DOHH2 (cell line): ENCODE data around the gene IQSEC1.

Source experiments
- H3F3A ChIP-seq: fragments of 200-600 bp; sonication (generic), shearing (Covaris generic); 2 replicates; pipeline ENCODE4 v1.6.0; 2016; ENCODE audit warnings: antibody characterized with exemption, mild to moderate bottlenecking; ENCODE audit not compliant: control insufficient read depth, insufficient read depth
- H3K27ac ChIP-seq: fragments of 200-600 bp; sonication (generic); 2 replicates; pipeline ENCODE4 v1.5.1; 2014; ENCODE audit warnings: low read depth, mild to moderate bottlenecking, low read length, moderate library complexity
- H3K27me3 ChIP-seq: fragments of 200-600 bp; sonication (generic); 2 replicates; pipeline ENCODE4 v1.6.1; 2014; ENCODE audit warnings: mild to moderate bottlenecking, low read length, mixed read lengths; ENCODE audit not compliant: control insufficient read depth
- H3K36me3 ChIP-seq: fragments of 200-600 bp; sonication (generic); 2 replicates; pipeline ENCODE4 v1.6.1; 2014; ENCODE audit warnings: mild to moderate bottlenecking, low read length, moderate library complexity, mixed read lengths; ENCODE audit not compliant: control insufficient read depth
- H3K4me1 ChIP-seq: fragments of 200-600 bp; sonication (generic); 2 replicates; pipeline ENCODE4 v1.6.1; 2014; ENCODE audit warnings: mild to moderate bottlenecking, low read length, mixed read lengths; ENCODE audit not compliant: control insufficient read depth
- H3K4me2 ChIP-seq: fragments of 200-600 bp; sonication (generic); 2 replicates; pipeline ENCODE4 v1.6.0; 2014; ENCODE audit warnings: mild to moderate bottlenecking, low read length, moderate library complexity
- H3K4me3 ChIP-seq: fragments of 200-600 bp; sonication (generic); 2 replicates; pipeline ENCODE4 v1.5.1; 2014; ENCODE audit warnings: mild to moderate bottlenecking, low read length, mixed read lengths
- H3K79me2 ChIP-seq: fragments of 200-600 bp; sonication (generic); 2 replicates; pipeline ENCODE4 v1.6.1; 2014; ENCODE audit warnings: mild to moderate bottlenecking, low read length, mixed read lengths; ENCODE audit not compliant: control insufficient read depth
- H3K9me2 ChIP-seq: fragments of 200-600 bp; sonication (generic); replicated peaks from 2 replicates; pipeline ENCODE4 v1.6.1; 2014; ENCODE audit warnings: mild to moderate bottlenecking, low read length, mixed read lengths; ENCODE audit not compliant: control insufficient read depth
- H3K9me3 ChIP-seq: fragments of 200-600 bp; sonication (generic); 2 replicates; pipeline ENCODE4 v1.6.1; 2014; ENCODE audit warnings: antibody characterized with exemption, low read length, mixed read lengths; ENCODE audit not compliant: control insufficient read depth, insufficient read depth
- H4K20me1 ChIP-seq: fragments of 200-600 bp; sonication (generic); 2 replicates; pipeline ENCODE4 v1.6.0; 2014; ENCODE audit warnings: low read depth, mild to moderate bottlenecking, antibody characterized with exemption, low read length, moderate library complexity; ENCODE audit not compliant: control insufficient read depth, insufficient read depth
- EZH2phosphoT487 ChIP-seq: fragments of 200-600 bp; sonication (generic); IDR thresholded peaks from 2 replicates; pipeline ENCODE4 v1.6.1; 2017; ENCODE audit warnings: borderline replicate concordance, mild to moderate bottlenecking, antibody characterized with exemption, low read length, moderate library complexity, mixed read lengths
- TF ChIP-seq, protein P1 (sequence below): fragments of 200-600 bp; sonication (generic); IDR thresholded peaks from one replicate; pipeline ENCODE4 v1.5.1; 2014; ENCODE audit warnings: antibody characterized with exemption, mild to moderate bottlenecking, low read depth, low read length; ENCODE audit not compliant: poor library complexity, severe bottlenecking

The IQSEC1 gene

DNA sequence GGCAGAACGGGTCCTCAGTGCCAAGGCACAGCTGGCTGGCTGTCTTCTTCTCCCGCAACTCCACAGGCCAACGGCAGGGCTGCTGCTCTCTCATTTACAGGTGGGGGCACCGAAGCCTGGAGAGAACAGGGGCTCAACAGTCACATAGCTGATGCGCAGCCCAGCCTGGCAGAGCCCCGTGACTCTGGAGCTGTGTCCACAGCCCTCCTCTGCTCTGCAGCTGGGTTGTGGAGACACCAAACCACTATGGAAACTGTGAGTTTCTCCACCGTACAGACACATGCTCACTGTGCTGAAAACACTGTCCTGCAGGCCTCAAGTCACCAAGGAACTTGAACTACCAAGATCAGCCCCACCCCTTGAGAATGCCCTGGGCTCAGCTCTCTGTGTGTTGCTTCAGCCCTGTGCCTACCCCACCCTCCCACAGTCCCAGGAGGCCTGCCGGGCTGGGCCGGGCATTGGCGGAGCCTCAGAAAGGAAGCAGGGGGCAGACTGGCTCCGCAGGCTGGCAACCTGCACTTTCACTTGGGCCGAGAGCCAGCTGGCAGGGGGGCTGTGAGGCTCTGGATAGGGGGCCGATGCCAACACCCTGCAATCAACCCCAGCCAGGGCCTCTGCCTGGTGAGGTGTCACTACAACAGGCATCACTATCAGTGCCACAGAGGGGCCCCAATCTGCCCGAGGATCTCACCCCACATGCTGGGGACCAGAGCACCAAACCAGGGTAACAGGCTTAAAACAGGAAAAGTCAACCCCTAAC lies 118.2 kb downstream of the IQSEC1 start:
- H3K4me2 ChIP-seq: no peak overlapping the region

DNA sequence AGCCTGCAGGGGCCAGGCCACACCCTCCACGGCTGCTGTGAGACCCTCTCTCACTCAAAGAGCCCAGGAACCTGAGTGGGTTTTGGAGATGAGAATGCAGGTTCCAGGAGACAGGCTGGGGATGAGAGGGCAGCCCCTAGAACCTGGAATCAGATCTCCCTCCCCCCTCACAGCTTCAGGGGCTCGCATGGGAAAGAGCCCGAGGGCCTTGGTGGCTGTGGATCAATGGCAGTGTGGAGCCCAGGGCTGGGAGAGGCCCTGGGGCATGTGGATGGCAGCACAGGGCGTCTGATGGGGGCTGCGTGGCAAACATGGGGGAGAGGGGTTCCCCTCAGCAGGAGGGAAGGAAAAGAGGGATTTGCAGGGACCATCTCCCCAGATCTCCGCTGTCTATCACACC lies 119.0 kb downstream of the IQSEC1 start:
- Histone ChIP-seq H3K27ac (no peak overlapping the region), H3K27me3 (peaks cover 13% of the 10 kb centered on the region; the same call in 1 of the 2 replicates), H3K36me3 (no peaks in the 10 kb centered on the region), H3K9me2 (no peaks in the 10 kb centered on the region), H3K4me3 (no peak overlapping the region), H3K79me2 (no peaks in the 10 kb centered on the region), H3K9me3 (no peaks in the 10 kb centered on the region), H4K20me1 (no peaks in the 10 kb centered on the region), H3K4me2 (no peak overlapping the region), H3K4me1 (peaks cover under 1% of the 10 kb centered on the region), H3F3A (no peaks in the 10 kb centered on the region)
- no peak for TF ChIP-seq EZH2phosphoT487
- TF ChIP-seq, protein P1, sequence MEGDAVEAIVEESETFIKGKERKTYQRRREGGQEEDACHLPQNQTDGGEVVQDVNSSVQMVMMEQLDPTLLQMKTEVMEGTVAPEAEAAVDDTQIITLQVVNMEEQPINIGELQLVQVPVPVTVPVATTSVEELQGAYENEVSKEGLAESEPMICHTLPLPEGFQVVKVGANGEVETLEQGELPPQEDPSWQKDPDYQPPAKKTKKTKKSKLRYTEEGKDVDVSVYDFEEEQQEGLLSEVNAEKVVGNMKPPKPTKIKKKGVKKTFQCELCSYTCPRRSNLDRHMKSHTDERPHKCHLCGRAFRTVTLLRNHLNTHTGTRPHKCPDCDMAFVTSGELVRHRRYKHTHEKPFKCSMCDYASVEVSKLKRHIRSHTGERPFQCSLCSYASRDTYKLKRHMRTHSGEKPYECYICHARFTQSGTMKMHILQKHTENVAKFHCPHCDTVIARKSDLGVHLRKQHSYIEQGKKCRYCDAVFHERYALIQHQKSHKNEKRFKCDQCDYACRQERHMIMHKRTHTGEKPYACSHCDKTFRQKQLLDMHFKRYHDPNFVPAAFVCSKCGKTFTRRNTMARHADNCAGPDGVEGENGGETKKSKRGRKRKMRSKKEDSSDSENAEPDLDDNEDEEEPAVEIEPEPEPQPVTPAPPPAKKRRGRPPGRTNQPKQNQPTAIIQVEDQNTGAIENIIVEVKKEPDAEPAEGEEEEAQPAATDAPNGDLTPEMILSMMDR: no peak

More for the DNA sequence above, 118.2 kb downstream of the IQSEC1 start:
- Histone ChIP-seq H3K27me3 (peaks cover 13% of the 10 kb centered on the region; the same call in 1 of the 2 replicates), H3K4me3 (no peak overlapping the region), H3K9me2 (no peaks in the 10 kb centered on the region), H3K27ac (no peak overlapping the region), H3K79me2 (no peaks in the 10 kb centered on the region), H3K36me3 (no peaks in the 10 kb centered on the region), H3K9me3 (no peaks in the 10 kb centered on the region), H3K4me1 (peaks cover 9% of the 10 kb centered on the region), H3F3A (no peaks in the 10 kb centered on the region), H4K20me1 (no peaks in the 10 kb centered on the region)
- TF ChIP-seq, protein P1: no peak
- no peak for TF ChIP-seq EZH2phosphoT487

DNA sequence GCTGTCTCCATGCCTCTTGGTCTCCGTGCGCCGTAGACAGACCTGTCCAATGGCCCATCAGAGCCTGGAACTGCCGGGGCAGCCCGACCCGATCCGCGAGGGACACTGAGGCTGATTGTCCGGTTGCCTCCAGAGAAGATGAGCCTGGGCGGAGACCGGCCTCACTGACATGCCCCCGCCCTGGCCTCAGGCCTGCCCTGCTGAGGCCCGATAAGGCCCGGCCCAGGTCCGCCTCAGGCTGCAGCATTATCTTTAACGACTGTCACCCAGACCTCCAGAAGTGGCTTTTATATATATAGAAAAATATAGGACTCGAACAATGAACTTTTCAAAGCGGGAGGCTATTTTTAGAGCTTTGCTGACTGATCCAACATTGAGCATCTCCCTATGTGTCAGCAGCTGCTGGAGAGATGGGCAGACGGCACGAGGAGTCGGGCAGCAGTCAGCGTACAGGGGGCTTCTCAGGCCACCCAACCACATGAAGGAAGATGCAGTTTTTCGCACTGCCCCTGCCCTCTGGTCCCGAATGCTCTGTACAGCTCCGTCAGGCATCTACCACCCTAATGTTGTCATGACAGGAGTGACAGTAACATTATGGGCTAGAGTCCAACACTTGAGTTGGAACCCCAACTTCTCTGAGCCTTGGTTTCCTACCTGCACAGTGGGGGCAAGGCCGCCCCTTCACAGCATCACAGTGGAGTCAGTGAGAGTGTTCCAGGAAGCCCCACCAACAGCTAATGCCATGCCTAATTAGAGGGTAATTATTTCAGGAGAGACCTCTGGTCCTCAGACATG lies 119.8 kb downstream of the IQSEC1 start:
- Histone ChIP-seq H3F3A (no peaks in the 10 kb centered on the region), H3K4me3 (no peak overlapping the region), H3K79me2 (no peaks in the 10 kb centered on the region), H3K4me1 (no peaks in the 10 kb centered on the region), H3K4me2 (no peak overlapping the region), H3K9me2 (no peaks in the 10 kb centered on the region), H3K36me3 (no peaks in the 10 kb centered on the region), H4K20me1 (no peaks in the 10 kb centered on the region), H3K9me3 (no peaks in the 10 kb centered on the region), H3K27me3 (peaks cover 13% of the 10 kb centered on the region; the same call in 1 of the 2 replicates), H3K27ac (no peak overlapping the region)
- TF ChIP-seq, protein P1: no peak
- TF ChIP-seq EZH2phosphoT487: no peak
